Endothelial cell (in vitro differentiated cells): ENCODE results near the gene ASCC1. TPM values are rescaled to one million over a fixed set of nuclear protein-coding genes. Genes with fewer than 3 reads are reported as not detected.

Experiments used
- DNase-seq: peaks from one replicate; pipeline ENCODE4 v3.0.0; 2021; ENCODE audit warnings: low spot score
- H3K27ac Mint-ChIP-seq: one replicate; pipeline ENCODE4 v1.8.0; 2021; ENCODE audit warnings: mixed read lengths, inconsistent platforms; ENCODE audit not compliant: unreplicated experiment
- H3K27me3 Mint-ChIP-seq: one replicate; pipeline ENCODE4 v1.8.0; 2021; ENCODE audit warnings: mild to moderate bottlenecking, moderate library complexity, mixed read lengths, inconsistent platforms; ENCODE audit not compliant: unreplicated experiment
- H3K36me3 Mint-ChIP-seq: one replicate; pipeline ENCODE4 v1.8.0; 2021; ENCODE audit warnings: mild to moderate bottlenecking, low read depth, mixed read lengths, inconsistent platforms; ENCODE audit not compliant: unreplicated experiment
- H3K4me1 Mint-ChIP-seq: one replicate; pipeline ENCODE4 v1.8.0; 2021; ENCODE audit warnings: mild to moderate bottlenecking, mixed read lengths, inconsistent platforms; ENCODE audit not compliant: unreplicated experiment
- H3K4me3 Mint-ChIP-seq: one replicate; pipeline ENCODE4 v1.8.0; 2021; ENCODE audit warnings: mild to moderate bottlenecking, mixed read lengths, inconsistent platforms; ENCODE audit not compliant: unreplicated experiment
- H3K9me3 Mint-ChIP-seq: one replicate; pipeline ENCODE4 v1.8.0; 2021; ENCODE audit warnings: mixed read lengths, inconsistent platforms; ENCODE audit not compliant: unreplicated experiment
- total RNA-seq: library from RNA; stranded (reverse); fragmentation: NEBNext Ultra II Directional; extraction: Animal tissue kit (Norgen Biotek cat#: 25700); gene quantifications from one replicate; pipeline ENCODE4 v1.2.1, GENCODE V29; 2021; ENCODE audit not compliant: unreplicated experiment
- TF ChIP-seq, protein P1 (sequence below): fragments of 200-600 bp; sonication (generic); IDR thresholded peaks from one replicate; pipeline ENCODE4 v1.5.0; 2021; ENCODE audit warnings: antibody characterized with exemption; ENCODE audit not compliant: unreplicated experiment

ASCC1 gene
- total RNA-seq, 1 donor from 2014 or later: 32.1 TPM

DNA sequence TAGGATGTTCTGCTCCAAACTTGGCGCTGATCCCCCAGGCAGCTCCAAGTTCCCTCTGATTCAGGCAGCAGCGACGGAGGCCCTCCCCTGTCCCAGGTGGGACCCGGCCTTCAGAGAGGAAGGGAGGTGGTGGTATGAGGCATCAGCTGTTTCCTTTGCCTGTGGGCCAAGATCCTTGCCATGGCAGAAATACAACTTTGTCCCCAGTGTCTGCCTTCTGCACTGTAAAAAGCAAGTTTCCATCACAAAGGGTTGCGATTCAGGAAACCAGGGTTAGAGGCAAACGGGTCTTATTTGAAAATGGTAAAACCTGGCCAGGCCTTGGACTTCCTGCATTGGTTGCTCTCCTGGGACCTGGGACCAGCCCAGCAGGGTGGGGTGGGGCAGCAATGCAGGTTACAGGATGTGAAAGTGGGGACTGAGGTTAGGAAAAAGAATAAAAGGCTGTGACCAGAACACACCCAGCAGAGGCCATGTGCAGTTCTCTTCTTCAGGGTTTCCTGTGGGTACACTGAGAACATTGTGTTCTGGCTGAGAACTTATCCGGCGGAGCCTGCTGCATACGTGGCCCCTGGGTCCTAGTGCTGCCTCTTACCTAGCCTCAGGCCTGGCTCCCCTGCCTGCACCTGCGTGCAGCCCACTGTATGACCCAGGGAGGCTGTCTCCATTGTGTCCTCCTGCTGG lies 32.5 kb upstream of the ASCC1 start:
- Mint-ChIP-seq H3K27ac (peak overlapping the region; percentile 97), H3K27me3 (no peaks in the 10 kb centered on the region), H3K4me3 (peak overlapping the region; percentile 31), H3K36me3 (no peaks in the 10 kb centered on the region), H3K4me1 (peaks cover 28% of the 10 kb centered on the region), H3K9me3 (no peaks in the 10 kb centered on the region)
- TF ChIP-seq, protein P1, sequence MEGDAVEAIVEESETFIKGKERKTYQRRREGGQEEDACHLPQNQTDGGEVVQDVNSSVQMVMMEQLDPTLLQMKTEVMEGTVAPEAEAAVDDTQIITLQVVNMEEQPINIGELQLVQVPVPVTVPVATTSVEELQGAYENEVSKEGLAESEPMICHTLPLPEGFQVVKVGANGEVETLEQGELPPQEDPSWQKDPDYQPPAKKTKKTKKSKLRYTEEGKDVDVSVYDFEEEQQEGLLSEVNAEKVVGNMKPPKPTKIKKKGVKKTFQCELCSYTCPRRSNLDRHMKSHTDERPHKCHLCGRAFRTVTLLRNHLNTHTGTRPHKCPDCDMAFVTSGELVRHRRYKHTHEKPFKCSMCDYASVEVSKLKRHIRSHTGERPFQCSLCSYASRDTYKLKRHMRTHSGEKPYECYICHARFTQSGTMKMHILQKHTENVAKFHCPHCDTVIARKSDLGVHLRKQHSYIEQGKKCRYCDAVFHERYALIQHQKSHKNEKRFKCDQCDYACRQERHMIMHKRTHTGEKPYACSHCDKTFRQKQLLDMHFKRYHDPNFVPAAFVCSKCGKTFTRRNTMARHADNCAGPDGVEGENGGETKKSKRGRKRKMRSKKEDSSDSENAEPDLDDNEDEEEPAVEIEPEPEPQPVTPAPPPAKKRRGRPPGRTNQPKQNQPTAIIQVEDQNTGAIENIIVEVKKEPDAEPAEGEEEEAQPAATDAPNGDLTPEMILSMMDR: no peak
- DNase-seq: peak; percentile 27

DNA sequence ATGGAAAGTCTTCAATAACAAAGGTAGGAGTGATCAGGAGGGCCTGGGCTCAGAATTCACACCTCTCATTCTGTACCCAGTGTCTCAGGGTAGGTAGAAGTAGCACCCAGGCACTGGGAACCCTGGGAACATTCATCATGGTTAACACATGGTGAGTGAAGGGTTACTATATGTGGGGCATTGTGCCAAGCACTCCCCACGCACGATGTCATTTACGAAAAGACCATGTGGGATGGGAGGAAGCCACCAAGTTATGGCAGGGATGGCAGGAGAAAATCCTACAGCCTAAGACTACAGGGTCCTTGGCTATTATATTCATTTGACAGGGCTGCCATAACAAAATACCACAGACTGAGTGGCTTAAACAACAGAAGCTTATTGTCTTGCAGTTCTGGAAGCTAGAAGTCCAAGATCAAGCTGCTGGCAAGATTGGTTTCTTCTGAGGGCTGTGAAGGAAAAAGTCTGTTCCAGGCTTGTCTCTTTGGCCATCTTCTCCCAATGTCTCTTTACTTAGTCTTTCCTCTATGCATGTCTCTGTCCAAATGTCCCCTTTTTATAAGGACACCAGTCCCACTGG lies 30.0 kb upstream of the ASCC1 start:
- no peak overlapping the region for H3K4me3 Mint-ChIP-seq
- H3K4me1 Mint-ChIP-seq: peaks cover 51% of the 10 kb centered on the region
- no peak overlapping the region for H3K27ac Mint-ChIP-seq
- TF ChIP-seq, protein P1: no peak
- H3K27me3 Mint-ChIP-seq: peaks cover 1% of the 10 kb centered on the region
- no peaks in the 10 kb centered on the region for H3K36me3 Mint-ChIP-seq
- H3K9me3 Mint-ChIP-seq: no peaks in the 10 kb centered on the region
- no peak for DNase-seq

- TF ChIP-seq, protein P1: no peak
- DNase-seq: no peak
- H3K4me1 Mint-ChIP-seq: peaks cover 53% of the 10 kb centered on the region
- H3K4me3 Mint-ChIP-seq: no peak overlapping the region
- peaks cover 1% of the 10 kb centered on the region for H3K27me3 Mint-ChIP-seq
- peak overlapping the region; percentile 28 for H3K27ac Mint-ChIP-seq
- no peaks in the 10 kb centered on the region for H3K36me3 Mint-ChIP-seq
- H3K9me3 Mint-ChIP-seq: no peaks in the 10 kb centered on the region
Measured at GRCh38 chr10:72244573-72245038, 28.5 kb upstream of the ASCC1 start.

- Mint-ChIP-seq H3K27me3 (peaks cover 1% of the 10 kb centered on the region), H3K36me3 (no peaks in the 10 kb centered on the region), H3K27ac (peak overlapping the region; percentile 28), H3K9me3 (no peaks in the 10 kb centered on the region), H3K4me3 (no peak overlapping the region), H3K4me1 (peaks cover 51% of the 10 kb centered on the region)
- TF ChIP-seq, protein P1: no peak
- no peak for DNase-seq
Measured at GRCh38 chr10:72243822-72244437, 27.9 kb upstream of the ASCC1 start.

DNA sequence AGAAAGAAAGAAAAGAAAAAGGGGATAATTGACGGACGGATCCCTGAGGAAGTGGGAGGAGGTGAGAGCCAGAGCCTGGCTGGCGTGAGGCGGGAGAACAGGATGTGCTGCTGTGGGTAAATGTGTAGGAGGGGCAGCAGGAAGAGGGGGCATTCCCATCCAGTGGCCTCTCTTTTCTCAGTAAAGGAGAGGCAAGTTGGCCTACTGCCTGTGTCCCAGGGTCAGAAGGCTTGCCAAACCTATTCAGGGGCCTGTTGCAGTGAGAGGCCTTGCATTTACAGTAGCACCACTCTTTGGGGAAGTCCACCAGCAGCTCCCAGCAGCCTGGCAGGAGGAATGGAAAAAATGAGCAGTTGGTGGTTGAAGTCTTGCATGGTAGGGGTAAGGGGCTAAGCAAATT lies 26.6 kb upstream of the ASCC1 start:
- Mint-ChIP-seq H3K36me3 (no peaks in the 10 kb centered on the region), H3K4me1 (peaks cover 39% of the 10 kb centered on the region), H3K27ac (peak overlapping the region; percentile 95), H3K9me3 (no peaks in the 10 kb centered on the region), H3K4me3 (peak overlapping the region; percentile 54), H3K27me3 (peaks cover 1% of the 10 kb centered on the region)
- DNase-seq: peak; percentile 31
- TF ChIP-seq, protein P1: no peak
